WTC11 (cell line): ENCODE measurements around the gene SLC24A3. TPM values are rescaled to one million over a fixed set of nuclear protein-coding genes. Genes with fewer than 3 reads are reported as not detected.

Source experiments
- ATAC-seq: fragments of 200-7000 bp; cut with Tn5 transposase; 2 replicates; pipeline ENCODE4 v1.10.0; 2021; ENCODE audit warnings: mild to moderate bottlenecking, moderate library complexity
- CTCF ChIA-PET: fragments of 300-600 bp; sonication (Branson Sonifier 250); formaldehyde crosslinking; loops from one replicate; lab custom pipeline; 2021; ENCODE audit warnings: antibody characterized with exemption; lab: Charles Lee
- POLR2A ChIA-PET: fragments of 350-600 bp; sonication (Branson Sonifier 250); formaldehyde crosslinking; loops from one replicate; lab custom pipeline; 2021; ENCODE audit warnings: antibody characterized with exemption; lab: Charles Lee
- DNase-seq: peaks from one replicate; pipeline ENCODE4 v3.0.0; 2021; ENCODE audit warnings: low spot score
- H3K27ac Mint-ChIP-seq: 2 replicates; pipeline ENCODE4 v1.8.0; 2021; ENCODE audit warnings: mixed read lengths
- H3K27me3 Mint-ChIP-seq: 2 replicates; pipeline ENCODE4 v1.8.0; 2021; ENCODE audit warnings: low read depth, mild to moderate bottlenecking, moderate library complexity, mixed read lengths
- H3K36me3 Mint-ChIP-seq: 2 replicates; pipeline ENCODE4 v1.8.0; 2021; ENCODE audit warnings: mixed read lengths
- H3K4me1 Mint-ChIP-seq: 2 replicates; pipeline ENCODE4 v1.8.0; 2022; ENCODE audit warnings: mixed read lengths
- H3K4me3 Mint-ChIP-seq: 2 replicates; pipeline ENCODE4 v1.8.0; 2021; ENCODE audit warnings: mild to moderate bottlenecking, moderate library complexity, mixed read lengths
- H3K9me3 Mint-ChIP-seq: 2 replicates; pipeline ENCODE4 v1.8.0; 2021; ENCODE audit warnings: mixed read lengths
- ATF1 ChIP-seq: sonication (generic); formaldehyde crosslinking; IDR thresholded peaks from 2 replicates; pipeline ENCODE4 v1.8.1; 2023; ENCODE audit warnings: mild to moderate bottlenecking, moderate library complexity, missing genetic modification reagents
- ELF4 ChIP-seq: sonication (generic); formaldehyde crosslinking; IDR thresholded peaks from 2 replicates; pipeline ENCODE4 v1.8.1; 2022; ENCODE audit warnings: low read depth, mild to moderate bottlenecking, moderate library complexity, missing genetic modification reagents
- FOXJ3 ChIP-seq: sonication (generic); formaldehyde crosslinking; IDR thresholded peaks from 2 replicates; pipeline ENCODE4 v1.9.0; 2021; ENCODE audit warnings: missing genetic modification reagents, mild to moderate bottlenecking, borderline replicate concordance
- GTF2I ChIP-seq: fragments of 250-450 bp; sonication (Bioruptor Pico); conservative IDR thresholded peaks from 2 replicates; pipeline ENCODE4 v1.4.0; 2021; ENCODE audit warnings: mild to moderate bottlenecking
- JAZF1 ChIP-seq: fragments of 250-450 bp; sonication (Bioruptor Pico); IDR thresholded peaks from 2 replicates; pipeline ENCODE4 v1.9.0; 2021; ENCODE audit warnings: moderate library complexity, mild to moderate bottlenecking, inconsistent platforms
- TEAD1 ChIP-seq: sonication (generic); formaldehyde crosslinking; IDR thresholded peaks from 2 replicates; pipeline ENCODE4 v1.8.0; 2022; ENCODE audit warnings: mild to moderate bottlenecking, missing genetic modification reagents
- TEAD4 ChIP-seq: sonication (generic); formaldehyde crosslinking; IDR thresholded peaks from 2 replicates; pipeline ENCODE4 v1.8.0; 2022; ENCODE audit warnings: mild to moderate bottlenecking, missing genetic modification reagents
- ZNF138 ChIP-seq: sonication (generic); formaldehyde crosslinking; conservative IDR thresholded peaks from 2 replicates; pipeline ENCODE4 v1.8.1; 2022; ENCODE audit warnings: mild to moderate bottlenecking, moderate library complexity, missing genetic modification reagents
- ZNF219 ChIP-seq: sonication (generic); formaldehyde crosslinking; IDR thresholded peaks from 2 replicates; pipeline ENCODE4 v1.8.0; 2023; ENCODE audit warnings: missing genetic modification reagents, mild to moderate bottlenecking, borderline replicate concordance
- total RNA-seq: library from RNA; stranded (reverse); gene quantifications from 3 replicates; pipeline ENCODE4 v1.2.3, GENCODE V29; 2021
- TF ChIP-seq, protein P1 (sequence below): sonication (generic); formaldehyde crosslinking; conservative IDR thresholded peaks from 2 replicates; pipeline ENCODE4 v1.8.1; 2023; ENCODE audit warnings: mild to moderate bottlenecking, low read depth, missing genetic modification reagents, moderate library complexity
- TF ChIP-seq, protein P2 (sequence below): fragments of 200-600 bp; IDR thresholded peaks from 2 replicates; pipeline ENCODE4 v1.8.0; 2022; ENCODE audit warnings: antibody characterized with exemption
- TF ChIP-seq, protein P3 (sequence below): fragments of 250-450 bp; sonication (Bioruptor Pico); IDR thresholded peaks from 2 replicates; pipeline ENCODE4 v1.9.0; 2021; ENCODE audit warnings: moderate library complexity, mild to moderate bottlenecking, inconsistent platforms, borderline replicate concordance
- TF ChIP-seq, protein P4 (sequence below): sonication (generic); formaldehyde crosslinking; IDR thresholded peaks from 2 replicates; pipeline ENCODE4 v1.8.1; 2023; ENCODE audit warnings: mild to moderate bottlenecking, missing genetic modification reagents, borderline replicate concordance
- TF ChIP-seq, protein P5 (sequence below): fragments of 250-450 bp; sonication (Bioruptor Pico); conservative IDR thresholded peaks from 2 replicates; pipeline ENCODE4 v1.9.0; 2021; ENCODE audit warnings: mild to moderate bottlenecking
- TF ChIP-seq, protein P6 (sequence below): sonication (generic); formaldehyde crosslinking; conservative IDR thresholded peaks from 2 replicates; pipeline ENCODE4 v1.8.1; 2022; ENCODE audit warnings: mild to moderate bottlenecking, missing genetic modification reagents
- TF ChIP-seq, protein P7 (sequence below): fragments of 250-450 bp; sonication (Bioruptor Pico); IDR thresholded peaks from 2 replicates; pipeline ENCODE4 v1.8.0; 2021; ENCODE audit warnings: mild to moderate bottlenecking

SLC24A3 gene
- total RNA-seq, 1 experiment from 2014 or later, result 5.7 TPM

DNA sequence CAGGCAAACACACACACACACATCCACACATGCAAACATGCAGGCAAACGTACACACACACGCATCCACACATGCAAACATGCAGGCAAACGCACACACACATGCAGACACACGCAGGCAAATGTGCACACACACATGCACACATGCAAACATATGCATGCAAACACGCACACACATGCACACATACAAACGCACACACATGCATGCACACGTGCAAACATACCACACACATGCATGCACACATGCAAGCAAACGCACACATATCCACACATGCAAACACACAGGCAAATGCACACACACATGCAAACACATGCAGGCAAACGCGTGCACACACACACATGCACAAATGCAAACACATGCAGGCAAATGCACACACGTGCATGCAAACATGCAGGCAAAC, 498.7 kb downstream of the SLC24A3 start (continued):
- TF ChIP-seq, protein P1, sequence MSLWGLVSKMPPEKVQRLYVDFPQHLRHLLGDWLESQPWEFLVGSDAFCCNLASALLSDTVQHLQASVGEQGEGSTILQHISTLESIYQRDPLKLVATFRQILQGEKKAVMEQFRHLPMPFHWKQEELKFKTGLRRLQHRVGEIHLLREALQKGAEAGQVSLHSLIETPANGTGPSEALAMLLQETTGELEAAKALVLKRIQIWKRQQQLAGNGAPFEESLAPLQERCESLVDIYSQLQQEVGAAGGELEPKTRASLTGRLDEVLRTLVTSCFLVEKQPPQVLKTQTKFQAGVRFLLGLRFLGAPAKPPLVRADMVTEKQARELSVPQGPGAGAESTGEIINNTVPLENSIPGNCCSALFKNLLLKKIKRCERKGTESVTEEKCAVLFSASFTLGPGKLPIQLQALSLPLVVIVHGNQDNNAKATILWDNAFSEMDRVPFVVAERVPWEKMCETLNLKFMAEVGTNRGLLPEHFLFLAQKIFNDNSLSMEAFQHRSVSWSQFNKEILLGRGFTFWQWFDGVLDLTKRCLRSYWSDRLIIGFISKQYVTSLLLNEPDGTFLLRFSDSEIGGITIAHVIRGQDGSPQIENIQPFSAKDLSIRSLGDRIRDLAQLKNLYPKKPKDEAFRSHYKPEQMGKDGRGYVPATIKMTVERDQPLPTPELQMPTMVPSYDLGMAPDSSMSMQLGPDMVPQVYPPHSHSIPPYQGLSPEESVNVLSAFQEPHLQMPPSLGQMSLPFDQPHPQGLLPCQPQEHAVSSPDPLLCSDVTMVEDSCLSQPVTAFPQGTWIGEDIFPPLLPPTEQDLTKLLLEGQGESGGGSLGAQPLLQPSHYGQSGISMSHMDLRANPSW (CRISPR knock-in tag), result no peak
- TF ChIP-seq ZNF219, result no peak

DNA sequence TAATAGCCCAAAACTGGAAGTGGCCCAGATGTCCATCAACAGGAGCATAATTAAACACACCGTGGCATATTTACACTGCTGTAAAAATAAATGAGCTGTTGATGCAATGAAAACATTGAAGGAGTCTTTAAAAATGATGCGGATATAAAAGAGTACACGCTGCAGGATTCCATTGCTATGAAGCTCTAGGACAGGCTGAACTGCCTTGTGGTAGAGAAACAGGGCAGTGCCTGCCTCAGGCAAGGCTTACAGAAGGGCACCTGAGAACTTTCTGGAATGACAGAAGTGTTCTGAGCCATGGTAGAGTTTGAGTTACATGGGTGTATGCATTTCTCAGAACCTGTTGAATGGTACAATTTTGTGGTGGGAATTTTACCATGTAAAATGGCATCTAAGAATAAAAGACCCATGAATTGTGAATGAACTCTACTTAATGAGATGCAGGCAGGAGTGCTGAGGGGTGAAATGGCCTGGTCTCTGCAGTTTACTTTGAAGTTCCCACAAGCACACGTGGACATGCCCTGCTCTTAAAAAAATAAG, 500.3 kb downstream of the SLC24A3 start:
- peaks cover 2% of the 10 kb centered on the region; the same call in 1 of the 2 replicates for H3K27me3 Mint-ChIP-seq
- no peak overlapping the region for H3K27ac Mint-ChIP-seq
- ATAC-seq, result no peak
- CTCF ChIA-PET, result no interaction called here
- POLR2A ChIA-PET, result no interaction called here
- no peak overlapping the region for H3K4me3 Mint-ChIP-seq
- H3K36me3 Mint-ChIP-seq, result peaks cover 23% of the 10 kb centered on the region
- H3K4me1 Mint-ChIP-seq, result no peaks in the 10 kb centered on the region; the same call in 1 of the 2 replicates
- DNase-seq, result no peak
- peaks cover 34% of the 10 kb centered on the region for H3K9me3 Mint-ChIP-seq
- no peak for TF ChIP-seq TEAD1
- TF ChIP-seq, protein P2, sequence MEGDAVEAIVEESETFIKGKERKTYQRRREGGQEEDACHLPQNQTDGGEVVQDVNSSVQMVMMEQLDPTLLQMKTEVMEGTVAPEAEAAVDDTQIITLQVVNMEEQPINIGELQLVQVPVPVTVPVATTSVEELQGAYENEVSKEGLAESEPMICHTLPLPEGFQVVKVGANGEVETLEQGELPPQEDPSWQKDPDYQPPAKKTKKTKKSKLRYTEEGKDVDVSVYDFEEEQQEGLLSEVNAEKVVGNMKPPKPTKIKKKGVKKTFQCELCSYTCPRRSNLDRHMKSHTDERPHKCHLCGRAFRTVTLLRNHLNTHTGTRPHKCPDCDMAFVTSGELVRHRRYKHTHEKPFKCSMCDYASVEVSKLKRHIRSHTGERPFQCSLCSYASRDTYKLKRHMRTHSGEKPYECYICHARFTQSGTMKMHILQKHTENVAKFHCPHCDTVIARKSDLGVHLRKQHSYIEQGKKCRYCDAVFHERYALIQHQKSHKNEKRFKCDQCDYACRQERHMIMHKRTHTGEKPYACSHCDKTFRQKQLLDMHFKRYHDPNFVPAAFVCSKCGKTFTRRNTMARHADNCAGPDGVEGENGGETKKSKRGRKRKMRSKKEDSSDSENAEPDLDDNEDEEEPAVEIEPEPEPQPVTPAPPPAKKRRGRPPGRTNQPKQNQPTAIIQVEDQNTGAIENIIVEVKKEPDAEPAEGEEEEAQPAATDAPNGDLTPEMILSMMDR, result no peak
- TF ChIP-seq, protein P3, sequence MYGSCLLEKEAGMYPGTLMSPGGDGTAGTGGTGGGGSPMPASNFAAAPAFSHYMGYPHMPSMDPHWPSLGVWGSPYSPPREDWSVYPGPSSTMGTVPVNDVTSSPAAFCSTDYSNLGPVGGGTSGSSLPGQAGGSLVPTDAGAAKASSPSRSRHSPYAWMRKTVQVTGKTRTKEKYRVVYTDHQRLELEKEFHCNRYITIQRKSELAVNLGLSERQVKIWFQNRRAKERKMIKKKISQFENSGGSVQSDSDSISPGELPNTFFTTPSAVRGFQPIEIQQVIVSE (CRISPR knock-in tag), result no peak
- TF ChIP-seq, protein P4, sequence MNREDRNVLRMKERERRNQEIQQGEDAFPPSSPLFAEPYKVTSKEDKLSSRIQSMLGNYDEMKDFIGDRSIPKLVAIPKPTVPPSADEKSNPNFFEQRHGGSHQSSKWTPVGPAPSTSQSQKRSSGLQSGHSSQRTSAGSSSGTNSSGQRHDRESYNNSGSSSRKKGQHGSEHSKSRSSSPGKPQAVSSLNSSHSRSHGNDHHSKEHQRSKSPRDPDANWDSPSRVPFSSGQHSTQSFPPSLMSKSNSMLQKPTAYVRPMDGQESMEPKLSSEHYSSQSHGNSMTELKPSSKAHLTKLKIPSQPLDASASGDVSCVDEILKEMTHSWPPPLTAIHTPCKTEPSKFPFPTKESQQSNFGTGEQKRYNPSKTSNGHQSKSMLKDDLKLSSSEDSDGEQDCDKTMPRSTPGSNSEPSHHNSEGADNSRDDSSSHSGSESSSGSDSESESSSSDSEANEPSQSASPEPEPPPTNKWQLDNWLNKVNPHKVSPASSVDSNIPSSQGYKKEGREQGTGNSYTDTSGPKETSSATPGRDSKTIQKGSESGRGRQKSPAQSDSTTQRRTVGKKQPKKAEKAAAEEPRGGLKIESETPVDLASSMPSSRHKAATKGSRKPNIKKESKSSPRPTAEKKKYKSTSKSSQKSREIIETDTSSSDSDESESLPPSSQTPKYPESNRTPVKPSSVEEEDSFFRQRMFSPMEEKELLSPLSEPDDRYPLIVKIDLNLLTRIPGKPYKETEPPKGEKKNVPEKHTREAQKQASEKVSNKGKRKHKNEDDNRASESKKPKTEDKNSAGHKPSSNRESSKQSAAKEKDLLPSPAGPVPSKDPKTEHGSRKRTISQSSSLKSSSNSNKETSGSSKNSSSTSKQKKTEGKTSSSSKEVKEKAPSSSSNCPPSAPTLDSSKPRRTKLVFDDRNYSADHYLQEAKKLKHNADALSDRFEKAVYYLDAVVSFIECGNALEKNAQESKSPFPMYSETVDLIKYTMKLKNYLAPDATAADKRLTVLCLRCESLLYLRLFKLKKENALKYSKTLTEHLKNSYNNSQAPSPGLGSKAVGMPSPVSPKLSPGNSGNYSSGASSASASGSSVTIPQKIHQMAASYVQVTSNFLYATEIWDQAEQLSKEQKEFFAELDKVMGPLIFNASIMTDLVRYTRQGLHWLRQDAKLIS, result no peak
- TF ChIP-seq ATF1 (CRISPR knock-in tag), result no peak
- no peak for TF ChIP-seq JAZF1 (CRISPR knock-in tag)
- TF ChIP-seq FOXJ3 (CRISPR knock-in tag), result no peak
- TF ChIP-seq, protein P5, sequence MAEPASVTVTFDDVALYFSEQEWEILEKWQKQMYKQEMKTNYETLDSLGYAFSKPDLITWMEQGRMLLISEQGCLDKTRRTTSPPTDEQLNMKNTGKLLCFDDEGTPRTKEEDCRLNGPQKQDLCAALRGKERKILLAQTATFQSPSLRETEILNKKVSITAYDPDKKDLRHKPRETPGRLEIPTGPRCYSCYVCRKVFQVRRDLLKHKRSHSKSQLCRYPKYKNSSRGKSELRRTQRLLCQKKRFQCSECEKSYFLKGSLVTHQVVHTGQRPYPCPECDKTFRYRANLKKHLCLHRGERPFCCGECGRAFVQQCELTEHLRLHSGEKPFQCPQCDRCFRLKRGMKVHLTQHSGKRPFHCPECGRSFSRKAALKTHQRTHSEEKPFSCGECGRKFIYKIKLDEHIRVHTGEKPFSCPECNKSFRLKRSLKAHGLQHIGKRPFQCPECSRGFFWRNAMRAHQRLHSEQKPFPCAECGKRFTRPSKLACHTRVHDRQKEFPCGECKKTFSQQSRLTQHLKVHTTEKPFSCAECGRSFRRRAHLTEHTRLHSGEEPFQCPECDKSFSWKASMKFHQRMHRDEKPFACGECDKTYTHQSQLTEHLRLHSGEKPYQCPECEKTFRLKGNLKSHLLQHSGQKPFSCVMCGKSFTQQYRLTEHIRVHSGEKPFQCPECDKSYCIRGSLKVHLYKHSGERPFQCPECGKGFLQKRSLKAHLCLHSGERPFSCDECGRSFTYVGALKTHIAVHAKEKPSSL (CRISPR knock-in tag), result no peak
- TF ChIP-seq GTF2I (CRISPR knock-in tag), result no peak
- TF ChIP-seq ZNF138 (CRISPR knock-in tag), result no peak
- TF ChIP-seq, protein P6, sequence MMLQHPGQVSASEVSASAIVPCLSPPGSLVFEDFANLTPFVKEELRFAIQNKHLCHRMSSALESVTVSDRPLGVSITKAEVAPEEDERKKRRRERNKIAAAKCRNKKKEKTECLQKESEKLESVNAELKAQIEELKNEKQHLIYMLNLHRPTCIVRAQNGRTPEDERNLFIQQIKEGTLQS (CRISPR knock-in tag), result no peak
- no peak for TF ChIP-seq TEAD4 (CRISPR knock-in tag)
- TF ChIP-seq, protein P7, sequence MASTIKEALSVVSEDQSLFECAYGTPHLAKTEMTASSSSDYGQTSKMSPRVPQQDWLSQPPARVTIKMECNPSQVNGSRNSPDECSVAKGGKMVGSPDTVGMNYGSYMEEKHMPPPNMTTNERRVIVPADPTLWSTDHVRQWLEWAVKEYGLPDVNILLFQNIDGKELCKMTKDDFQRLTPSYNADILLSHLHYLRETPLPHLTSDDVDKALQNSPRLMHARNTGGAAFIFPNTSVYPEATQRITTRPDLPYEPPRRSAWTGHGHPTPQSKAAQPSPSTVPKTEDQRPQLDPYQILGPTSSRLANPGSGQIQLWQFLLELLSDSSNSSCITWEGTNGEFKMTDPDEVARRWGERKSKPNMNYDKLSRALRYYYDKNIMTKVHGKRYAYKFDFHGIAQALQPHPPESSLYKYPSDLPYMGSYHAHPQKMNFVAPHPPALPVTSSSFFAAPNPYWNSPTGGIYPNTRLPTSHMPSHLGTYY (CRISPR knock-in tag), result no peak
- TF ChIP-seq ELF4 (CRISPR knock-in tag), result no peak
